A549 (cell line): Measurements from ENCODE around the gene GJB2. TPM values are rescaled to one million over a fixed set of nuclear protein-coding genes. Genes with fewer than 3 reads are reported as not detected.

ENCODE experiments used
- ATAC-seq, 2 experiments: fragments of 200-7000 bp in 1 of 2; fragments of >200 bp in 1 of 2; cut with Nextera tagmentation in 1 of 2; cut with Tn5 transposase in 1 of 2; 3 replicates each; pipeline versions ENCODE4 v1.8.0 to v1.9.1; 2018 to 2020; ENCODE audit warnings: mild to moderate bottlenecking in 1 of 2, moderate library complexity in 1 of 2
- CTCF ChIA-PET: fragments of 300-600 bp; sonication (Branson Sonifier 250); formaldehyde crosslinking; extraction: SDS; loops from one replicate; lab custom pipeline; 2021; ENCODE audit warnings: antibody characterized with exemption, inconsistent platforms; lab: Yijun Ruan, JAX
- POLR2A ChIA-PET: fragments of 350-600 bp; formaldehyde crosslinking; extraction: SDS; loops from one replicate; lab custom pipeline; 2021; ENCODE audit warnings: antibody characterized with exemption, inconsistent platforms; lab: Yijun Ruan, JAX
- DNase-seq, 2 experiments: peaks; one replicate each; pipeline versions ENCODE4 v3.0.0 to v3.0.0-alpha.2; 2011 to 2016; ENCODE audit warnings: low read depth in 1 of 2, low spot score in 1 of 2
- FAIRE-seq: peaks from 2 replicates; lab custom pipeline; 2011; peaks lifted over from hg19 to GRCh38; lab: Jason Lieb, UNC
- H3K27ac ChIP-seq, 2 experiments: fragments of >200 bp; sonication (Bioruptor Twin); formaldehyde crosslinking; 3 replicates each; pipeline ENCODE4 v1.5.1; 2016 to 2017
- H3K4me1 ChIP-seq: fragments of >200 bp; sonication (Bioruptor Twin); formaldehyde crosslinking; 3 replicates; pipeline ENCODE4 v1.6.1; 2016
- H3K4me2 ChIP-seq: fragments of >200 bp; sonication (Bioruptor Twin); formaldehyde crosslinking; 3 replicates; pipeline ENCODE4 v1.6.1; 2016
- H3K4me3 ChIP-seq: fragments of >200 bp; sonication (Bioruptor Twin); formaldehyde crosslinking; 3 replicates; pipeline ENCODE4 v1.5.1; 2016
- H3K9me3 ChIP-seq: fragments of >200 bp; sonication (Bioruptor Twin); formaldehyde crosslinking; 3 replicates; pipeline ENCODE4 v1.6.1; 2016
- ATOH8 ChIP-seq: fragments of 250-450 bp; sonication (Bioruptor Pico); IDR thresholded peaks from 2 replicates; pipeline ENCODE4 v1.5.0; 2020; ENCODE audit warnings: low read depth, mild to moderate bottlenecking, moderate library complexity
- CTCF ChIP-seq: fragments of >200 bp; sonication (Bioruptor Twin); formaldehyde crosslinking; IDR thresholded peaks from 3 replicates; pipeline ENCODE4 v1.5.1; 2016
- EHMT2 ChIP-seq: fragments of 200-600 bp; sonication (generic); IDR thresholded peaks from 2 replicates; pipeline ENCODE4 v1.6.1; 2016; ENCODE audit warnings: antibody characterized with exemption, low read depth, mild to moderate bottlenecking, moderate library complexity
- ELK1 ChIP-seq: fragments of 150-350 bp; IDR thresholded peaks from 2 replicates; pipeline ENCODE4 v1.6.1; 2014; ENCODE audit warnings: low read depth, mild to moderate bottlenecking, low read length
- ESRRA ChIP-seq: fragments of 150-350 bp; IDR thresholded peaks from 2 replicates; pipeline ENCODE4 v1.6.1; 2014; ENCODE audit warnings: mild to moderate bottlenecking, low read length, borderline replicate concordance
- FOSB ChIP-seq: fragments of 250-450 bp; sonication (Bioruptor Pico); IDR thresholded peaks from 2 replicates; pipeline ENCODE4 v1.5.0; 2020; ENCODE audit warnings: mild to moderate bottlenecking, moderate library complexity
- FOXS1 ChIP-seq: fragments of 250-450 bp; sonication (Bioruptor Pico); IDR thresholded peaks from 2 replicates; pipeline ENCODE4 v1.5.0; 2020; ENCODE audit warnings: mild to moderate bottlenecking, moderate library complexity
- GATA3 ChIP-seq: IDR thresholded peaks from 2 replicates; pipeline ENCODE4 v1.6.1; 2012; ENCODE audit warnings: borderline replicate concordance
- HMGXB4 ChIP-seq: fragments of 250-450 bp; sonication (Bioruptor Pico); IDR thresholded peaks from 2 replicates; pipeline ENCODE4 v1.5.0; 2021; ENCODE audit warnings: mild to moderate bottlenecking, moderate library complexity, borderline replicate concordance
- HOXB13 ChIP-seq: fragments of 250-450 bp; sonication (Bioruptor Pico); IDR thresholded peaks from 2 replicates; pipeline ENCODE4 v1.5.0; 2020; ENCODE audit warnings: low read depth, mild to moderate bottlenecking, moderate library complexity
- HOXB5 ChIP-seq: fragments of 250-450 bp; sonication (Bioruptor Pico); IDR thresholded peaks from 2 replicates; pipeline ENCODE4 v1.5.0; 2020; ENCODE audit warnings: mild to moderate bottlenecking, moderate library complexity
- KDM1A ChIP-seq: fragments of 200-600 bp; sonication (generic); IDR thresholded peaks from 2 replicates; pipeline ENCODE4 v1.6.1; 2016; ENCODE audit warnings: low read depth, mild to moderate bottlenecking
- MAZ ChIP-seq: fragments of 150-350 bp; IDR thresholded peaks from 2 replicates; pipeline ENCODE4 v1.6.1; 2014; ENCODE audit warnings: antibody characterized with exemption, low read depth, low read length, borderline replicate concordance
- NR3C1 ChIP-seq: fragments of >200 bp; sonication (Bioruptor Twin); formaldehyde crosslinking; IDR thresholded peaks from 3 replicates; pipeline ENCODE4 v1.6.1; 2017
- PBX3 ChIP-seq: IDR thresholded peaks from 2 replicates; pipeline ENCODE4 v1.6.1; 2012
- POLR2A ChIP-seq: IDR thresholded peaks from 2 replicates; pipeline ENCODE4 v1.6.1; 2012; ENCODE audit warnings: mild to moderate bottlenecking, low read length
- RARB ChIP-seq: fragments of 250-450 bp; sonication (Bioruptor Pico); IDR thresholded peaks from 2 replicates; pipeline ENCODE4 v1.8.0; 2021; ENCODE audit warnings: mild to moderate bottlenecking, moderate library complexity
- RCOR1 ChIP-seq: fragments of 150-350 bp; IDR thresholded peaks from 2 replicates; pipeline ENCODE4 v1.6.1; 2014; ENCODE audit warnings: antibody characterized with exemption, low read length, low read depth
- RNF2 ChIP-seq: fragments of 200-600 bp; sonication (generic); IDR thresholded peaks from 2 replicates; pipeline ENCODE4 v1.6.1; 2016; ENCODE audit warnings: low read depth, mild to moderate bottlenecking, antibody characterized with exemption, moderate library complexity, borderline replicate concordance
- ZNF302 ChIP-seq: fragments of 250-450 bp; sonication (Bioruptor Pico); IDR thresholded peaks from 2 replicates; pipeline ENCODE4 v1.9.0; 2021; ENCODE audit warnings: inconsistent platforms, mild to moderate bottlenecking, moderate library complexity
- WGBS: methylation state at CpG from one replicate; pipeline ENCODE4 v1.1.6; 2017; ENCODE audit errors: missing lambda C conversion rate; 5-methylcytosine and 5-hydroxymethylcytosine counted together
- polyA plus RNA-seq, 4 experiments: library from polyadenylated mRNA; depleted of rRNA in 3 of 4; stranded (reverse); fragments of >200 nt; fragmentation: RNase III in 1 of 4; extraction: RNeasy Plus Mini Kit Qiagen cat#74134 plus additional on column Dnase treatment in 1 of 4; gene quantifications; 2 replicates in 3 of 4; 3 replicates in 1 of 4; pipeline ENCODE4 v1.2.3, GENCODE V29; 2011 to 2017

Gene GJB2
- polyA plus RNA-seq, 2 of the 4 experiments (the other 2 are of a cell fraction): 0.40 to 0.66 TPM

- TF ChIP-seq ATOH8: no peak
- TF ChIP-seq NR3C1: no peak
- TF ChIP-seq MAZ: no peak
- TF ChIP-seq HMGXB4 (CRISPR knock-in tag): no peak
- no peak for TF ChIP-seq RARB (CRISPR knock-in tag)
- TF ChIP-seq, all 56 proteins: peak for 0
These were observed 14.6 kb downstream of the GJB2 start (continued) for GRCh38 chr13:20178156-20178555.

GRCh38 chr13:20177049-20177831 is 15.5 kb downstream of the GJB2 start:
- ChIA-PET POLR2A (no interaction called here), CTCF (interaction anchor here (1.2 kb wide), 1 partner anchor 652 kb away, joined by 4 read pairs; no protein-coding TSS in a partner anchor)
- H3K4me2 ChIP-seq: no peak overlapping the region
- ATAC-seq (no peak), FAIRE-seq (no peak), DNase-seq (no peak)
- H3K9me3 ChIP-seq: no peaks in the 10 kb centered on the region
- no peak overlapping the region for H3K27ac ChIP-seq
- H3K4me3 ChIP-seq: no peak overlapping the region
- peaks cover 17% of the 10 kb centered on the region for H3K4me1 ChIP-seq
- 97% methylated on average over 41 of the region's 67 CpGs for WGBS
- no peak for TF ChIP-seq POLR2A
- no peak for TF ChIP-seq ZNF302
- TF ChIP-seq PBX3: no peak

GRCh38 chr13:20175907-20176652 is 16.7 kb downstream of the GJB2 start:
- Histone ChIP-seq H3K4me3 (no peak overlapping the region), H3K27ac (no peak overlapping the region), H3K9me3 (no peaks in the 10 kb centered on the region), H3K4me2 (no peak overlapping the region), H3K4me1 (peaks cover 17% of the 10 kb centered on the region)
- DNase-seq: no peak
- 76% methylated on average over 13 of the region's 14 CpGs for WGBS
- ChIA-PET POLR2A (no interaction called here), CTCF (interaction anchor here (0.8 to 2.6 kb wide), 2 partner anchors 13 to 21 kb away, joined by 3 to 10 read pairs; no protein-coding TSS in a partner anchor)
- FAIRE-seq: no peak
- ATAC-seq: no peak
- no peak for TF ChIP-seq FOXS1 (CRISPR knock-in tag)
- TF ChIP-seq FOSB (CRISPR knock-in tag): no peak
- no peak for TF ChIP-seq POLR2A
- no peak for TF ChIP-seq CTCF
- TF ChIP-seq GATA3: no peak
- no peak for TF ChIP-seq EHMT2
- no peak for TF ChIP-seq RCOR1
- TF ChIP-seq ESRRA: no peak
- no peak for TF ChIP-seq NR3C1
- TF ChIP-seq HOXB13: no peak
- no peak for TF ChIP-seq ELK1
- TF ChIP-seq KDM1A: no peak
- TF ChIP-seq RNF2: no peak
- no peak for TF ChIP-seq HOXB5 (CRISPR knock-in tag)
